ENCODE data around the gene SLC24A4.

Gene SLC24A4

DNA sequence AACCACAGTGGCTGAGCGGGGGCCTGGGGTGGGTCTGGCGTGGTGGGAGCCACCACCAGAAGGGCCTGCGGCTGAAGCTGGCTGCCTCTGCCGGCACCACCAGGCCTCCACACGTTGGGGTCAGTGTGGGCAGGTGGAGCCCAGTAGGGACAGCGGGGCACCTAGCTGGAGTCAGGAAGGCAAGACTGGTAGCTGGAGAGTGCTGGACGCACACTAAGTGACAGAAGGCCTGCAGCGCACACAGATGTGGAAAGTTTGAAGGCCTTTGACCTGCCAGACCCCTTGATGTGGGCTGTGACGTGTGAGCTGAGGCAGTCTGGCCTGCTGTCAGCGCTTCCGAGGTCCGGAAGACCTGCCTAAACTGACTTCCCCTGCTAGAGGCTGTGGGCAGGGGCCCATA lies 216.9 kb downstream of the SLC24A4 start:
- no peaks in the 10 kb centered on the region for H3K36me3 ChIP-seq (ENCODE audit: insufficient read depth, low read length)
- no peaks in the 10 kb centered on the region for H3K9me3 ChIP-seq (ENCODE audit: control insufficient read depth, insufficient read depth, low read length)
- no peaks in the 10 kb centered on the region for H3K4me1 ChIP-seq (ENCODE audit: insufficient read depth, low read length)
- no peak overlapping the region for H3K9ac ChIP-seq (ENCODE audit: low read depth, low read length)

DNA sequence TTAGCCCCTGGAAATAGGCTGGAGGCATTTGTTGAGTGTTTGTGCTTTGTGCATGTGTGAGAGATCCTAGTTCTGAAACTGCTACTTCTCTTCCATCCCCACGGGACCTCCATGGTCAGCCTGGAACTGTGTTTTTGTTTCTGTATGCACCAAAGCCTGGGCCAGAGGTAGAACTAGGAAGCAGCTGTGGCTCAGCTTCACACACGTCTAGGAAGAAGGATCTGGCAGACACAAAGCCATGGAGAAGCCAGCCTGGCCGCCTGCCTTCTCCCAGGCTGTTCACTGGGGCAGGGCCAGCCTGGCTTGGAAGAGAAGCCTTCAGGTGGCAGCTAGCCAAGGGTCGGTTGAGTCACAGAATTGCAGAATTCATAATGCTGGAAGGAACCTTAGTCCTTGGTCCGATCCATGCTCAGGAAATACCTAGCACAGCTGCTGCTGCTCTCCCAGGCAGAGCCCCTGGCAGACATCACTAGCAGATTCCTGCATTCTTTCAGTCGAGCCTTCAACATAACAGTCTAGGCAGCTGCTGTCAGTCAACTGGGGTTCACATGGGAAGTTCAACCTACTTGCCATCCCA lies 217.6 kb downstream of the SLC24A4 start:
- Histone ChIP-seq H3K9me3 (ENCODE audit: control insufficient read depth, insufficient read depth, low read length) (no peaks in the 10 kb centered on the region), H3K36me3 (ENCODE audit: insufficient read depth, low read length) (no peaks in the 10 kb centered on the region), H3K9ac (ENCODE audit: low read depth, low read length) (no peak overlapping the region), H3K4me1 (ENCODE audit: insufficient read depth, low read length) (no peaks in the 10 kb centered on the region)

DNA sequence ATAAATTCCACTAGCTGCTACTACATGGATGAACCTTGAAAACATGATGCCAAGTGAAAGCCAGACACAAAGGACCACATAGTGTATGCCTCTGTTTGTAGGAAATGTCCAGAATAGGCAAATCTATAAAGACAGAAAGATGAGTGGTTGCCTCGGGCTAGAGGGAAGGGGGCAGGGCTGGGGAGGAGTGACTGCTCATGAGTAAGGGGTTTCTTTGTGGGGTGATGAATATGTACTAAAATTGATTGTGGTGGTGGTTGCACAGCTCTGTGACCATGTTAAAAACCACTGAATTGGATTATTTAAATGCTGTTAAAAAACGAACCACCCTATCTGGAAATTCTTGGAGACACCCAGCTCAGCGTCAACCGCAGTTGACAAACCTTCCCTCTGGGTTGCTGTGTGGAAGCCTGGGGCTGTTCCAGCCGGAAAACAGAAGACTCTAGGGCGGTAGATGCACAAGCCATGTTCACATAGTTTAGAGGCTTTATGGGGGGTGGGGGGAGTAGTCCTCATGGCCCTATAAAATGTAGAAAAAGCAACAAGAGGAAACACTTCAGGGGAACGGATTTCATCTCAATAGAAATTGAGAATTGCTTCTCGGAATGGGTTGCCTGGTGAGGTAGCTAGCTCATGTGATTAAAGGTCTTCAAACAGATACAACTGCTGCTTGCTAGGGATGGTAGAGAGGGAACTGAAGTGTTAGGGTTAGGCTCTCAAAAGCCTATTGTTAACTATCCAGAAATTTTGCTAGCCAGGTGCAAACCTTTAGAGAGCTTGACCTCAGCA lies 220.0 kb downstream of the SLC24A4 start:
- H3K9me3 ChIP-seq (ENCODE audit: control insufficient read depth, insufficient read depth, low read length): no peaks in the 10 kb centered on the region
- H3K9ac ChIP-seq (ENCODE audit: low read depth, low read length): no peak overlapping the region
- no peaks in the 10 kb centered on the region for H3K4me1 ChIP-seq (ENCODE audit: insufficient read depth, low read length)
- H3K36me3 ChIP-seq (ENCODE audit: insufficient read depth, low read length): no peaks in the 10 kb centered on the region

DNA sequence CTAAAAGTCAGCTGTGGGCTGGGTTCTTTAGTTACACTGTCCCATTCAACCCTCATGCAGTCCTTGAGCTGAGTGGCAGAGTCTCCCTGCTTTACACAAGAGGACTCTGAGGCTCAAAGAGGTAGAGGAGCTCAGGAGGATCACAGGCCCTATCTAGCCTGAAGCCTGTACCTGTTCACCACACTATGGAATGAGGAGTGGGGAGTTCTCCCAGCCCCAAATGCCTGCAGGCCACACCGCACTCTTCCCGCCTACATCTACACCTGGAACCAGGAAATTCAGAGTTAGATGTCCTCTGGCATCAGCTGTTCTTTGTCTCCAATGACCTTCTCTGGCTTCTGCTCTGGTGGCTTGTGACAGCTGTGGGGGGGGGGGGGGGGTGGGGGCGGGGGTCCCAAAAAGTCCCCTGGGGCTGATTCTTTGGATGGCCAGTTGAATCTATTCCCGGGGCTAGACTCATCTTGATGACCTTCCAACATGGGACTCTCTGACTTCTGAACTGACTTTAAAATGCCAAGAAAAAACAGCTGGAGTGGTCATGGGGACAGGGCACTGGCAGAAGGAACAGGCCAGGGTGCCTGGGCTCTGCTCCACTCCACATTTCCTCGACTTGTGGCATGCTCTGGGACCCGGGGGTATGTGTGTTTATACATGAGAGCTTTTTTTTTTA lies 221.2 kb downstream of the SLC24A4 start:
- no peaks in the 10 kb centered on the region for H3K9me3 ChIP-seq (ENCODE audit: control insufficient read depth, insufficient read depth, low read length)
- no peaks in the 10 kb centered on the region for H3K4me1 ChIP-seq (ENCODE audit: insufficient read depth, low read length)
- H3K36me3 ChIP-seq (ENCODE audit: insufficient read depth, low read length): no peaks in the 10 kb centered on the region
- H3K9ac ChIP-seq (ENCODE audit: low read depth, low read length): no peak overlapping the region

DNA sequence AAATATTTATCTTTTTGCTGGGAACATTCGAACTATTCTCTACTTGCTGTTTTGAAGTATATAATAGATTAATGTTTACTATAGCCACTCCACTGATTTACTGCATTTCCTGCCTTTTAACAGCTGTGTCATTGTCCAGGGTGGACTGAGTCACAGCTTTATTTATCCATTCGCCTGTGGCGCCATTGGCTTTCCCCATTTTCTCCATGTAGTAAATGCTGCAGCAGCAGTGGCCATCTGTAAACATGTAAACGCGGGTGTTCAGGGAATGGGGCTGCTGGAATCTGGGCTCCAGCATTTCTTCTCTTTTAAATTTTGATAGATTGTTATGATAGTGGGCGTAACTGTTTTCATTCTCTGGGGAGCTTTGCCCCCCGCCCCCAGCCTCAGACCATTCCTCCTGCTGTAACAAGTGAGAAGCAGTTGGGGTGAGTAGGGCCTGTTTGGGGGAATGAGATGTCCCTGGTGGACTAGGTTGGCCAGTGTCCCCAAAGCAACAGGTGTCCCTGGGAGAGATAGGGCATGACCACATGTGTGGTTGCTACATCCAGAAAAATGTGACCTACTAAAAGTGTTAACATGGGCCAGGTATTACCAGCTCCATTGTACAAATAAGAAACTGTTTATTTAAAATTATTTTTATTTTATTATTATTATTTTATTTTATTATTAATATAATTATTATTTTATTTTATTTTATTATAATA lies 223.5 kb downstream of the SLC24A4 start:
- Histone ChIP-seq H3K4me1 (ENCODE audit: insufficient read depth, low read length) (no peaks in the 10 kb centered on the region), H3K9ac (ENCODE audit: low read depth, low read length) (no peak overlapping the region), H3K9me3 (ENCODE audit: control insufficient read depth, insufficient read depth, low read length) (no peaks in the 10 kb centered on the region), H3K36me3 (ENCODE audit: insufficient read depth, low read length) (no peaks in the 10 kb centered on the region)

DNA sequence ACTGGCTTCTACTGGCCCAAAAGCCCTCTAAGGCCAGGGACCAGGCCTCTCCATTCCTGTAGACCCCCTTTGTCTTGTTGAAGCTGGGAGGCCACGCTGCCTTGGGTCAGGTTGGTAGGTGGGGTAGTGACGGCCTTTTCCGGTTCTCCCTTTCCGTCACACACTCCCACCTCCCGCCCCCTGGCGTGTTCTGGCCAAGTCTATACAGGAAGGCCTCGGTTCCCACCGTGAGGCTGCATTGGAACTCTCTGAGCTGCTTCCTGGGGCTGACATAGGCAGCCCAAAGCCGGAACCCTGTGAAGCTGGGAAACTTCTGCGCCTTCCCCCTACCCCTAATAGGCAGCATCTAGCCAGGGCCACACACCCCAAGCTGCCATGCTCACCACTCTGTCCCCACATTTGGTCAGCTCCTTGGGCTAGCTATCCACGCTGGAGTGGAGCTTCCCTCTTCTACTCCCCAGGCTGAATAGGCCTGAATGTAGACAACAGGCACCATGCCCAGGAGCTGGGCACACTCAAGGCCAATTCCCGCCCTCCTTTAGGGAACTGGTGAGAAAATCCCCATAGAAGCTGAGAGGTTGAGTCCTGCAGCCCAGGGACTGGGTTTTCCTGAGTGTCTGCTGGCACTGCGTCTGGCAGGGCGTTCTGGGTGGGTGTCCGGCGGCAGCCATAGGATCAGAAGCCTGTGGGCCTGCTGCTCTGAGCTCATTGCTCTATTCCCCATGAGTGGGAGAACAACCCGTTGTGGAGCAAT lies 226.3 kb downstream of the SLC24A4 start:
- no peaks in the 10 kb centered on the region for H3K4me1 ChIP-seq (ENCODE audit: insufficient read depth, low read length)
- no peaks in the 10 kb centered on the region for H3K9me3 ChIP-seq (ENCODE audit: control insufficient read depth, insufficient read depth, low read length)
- no peaks in the 10 kb centered on the region for H3K36me3 ChIP-seq (ENCODE audit: insufficient read depth, low read length)
- H3K9ac ChIP-seq (ENCODE audit: low read depth, low read length): no peak overlapping the region

DNA sequence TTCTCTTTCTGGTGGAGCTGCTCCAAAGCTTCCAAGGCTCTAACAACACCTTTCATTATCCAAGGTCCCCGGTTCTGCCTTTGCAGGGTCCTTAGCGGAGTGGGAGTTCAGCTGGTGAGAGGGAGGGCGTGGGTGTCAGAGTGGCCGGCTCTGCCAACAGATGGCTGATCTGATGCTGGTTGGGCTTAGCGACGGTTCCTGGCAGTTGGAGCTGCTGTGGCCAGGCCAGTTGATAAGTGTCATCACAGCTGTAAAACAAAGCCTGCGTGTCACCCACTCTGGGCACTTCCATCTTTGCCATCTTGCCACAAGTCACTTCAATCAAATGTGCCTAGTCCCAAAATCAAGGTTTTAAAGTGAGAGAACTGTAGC lies 226.9 kb downstream of the SLC24A4 start:
- no peak overlapping the region for H3K9ac ChIP-seq (ENCODE audit: low read depth, low read length)
- no peaks in the 10 kb centered on the region for H3K36me3 ChIP-seq (ENCODE audit: insufficient read depth, low read length)
- no peaks in the 10 kb centered on the region for H3K9me3 ChIP-seq (ENCODE audit: control insufficient read depth, insufficient read depth, low read length)
- no peaks in the 10 kb centered on the region for H3K4me1 ChIP-seq (ENCODE audit: insufficient read depth, low read length)

All from ES-I3 (cell line).